Breast epithelium (tissue), 3 donors: ENCODE results near the gene PRKCE.

Experiments used
- POLR2A ChIP-seq: fragments of 450-650 bp; IDR thresholded peaks from one replicate; pipeline ENCODE4 v1.6.1; 2016; ENCODE audit warnings: antibody characterized with exemption, mild to moderate bottlenecking, moderate library complexity
- POLR2AphosphoS5 ChIP-seq, 3 donors: sonication (generic); formaldehyde crosslinking; IDR thresholded peaks; one replicate each; pipeline ENCODE4 v1.6.1; 2017; ENCODE audit warnings: antibody characterized with exemption in 3 of 3
- TF ChIP-seq, protein P1 (sequence below), 3 donors: fragments of 450-650 bp; IDR thresholded peaks; one replicate each; pipeline ENCODE4 v1.5.1; 2016 to 2017; ENCODE audit warnings: antibody characterized with exemption in 3 of 3, mild to moderate bottlenecking in 3 of 3, moderate library complexity in 3 of 3

DNA sequence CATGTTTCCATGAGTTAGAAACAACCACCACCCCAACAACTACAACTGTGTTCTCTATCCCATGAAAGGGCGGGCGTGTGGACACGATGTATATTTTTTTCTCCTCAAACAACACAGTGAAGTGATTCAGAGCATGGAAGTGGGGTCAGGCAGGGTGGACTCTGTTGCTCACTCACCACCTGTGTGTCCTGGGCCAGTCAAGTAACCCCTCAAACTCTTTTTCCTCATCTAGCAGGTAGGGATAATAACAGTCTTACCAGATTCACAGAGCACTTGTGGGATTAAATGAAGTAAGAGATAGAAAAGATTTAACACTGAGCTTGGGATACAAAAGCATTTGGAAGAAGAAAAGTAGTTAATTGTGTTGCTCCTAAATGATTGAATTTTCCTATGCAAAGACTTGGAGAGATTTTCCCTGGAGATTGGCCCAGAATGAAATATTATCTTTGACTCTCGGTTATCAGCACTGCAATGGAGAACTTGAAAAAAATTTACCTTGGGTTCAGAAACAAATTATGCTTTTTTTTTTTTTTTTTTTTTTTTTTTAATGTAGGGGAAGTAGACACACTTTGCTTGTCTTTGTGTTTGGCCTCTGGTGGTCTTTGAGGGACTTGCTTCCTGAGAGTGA lies 483.9 kb downstream of the PRKCE start:
- TF ChIP-seq, protein P1, sequence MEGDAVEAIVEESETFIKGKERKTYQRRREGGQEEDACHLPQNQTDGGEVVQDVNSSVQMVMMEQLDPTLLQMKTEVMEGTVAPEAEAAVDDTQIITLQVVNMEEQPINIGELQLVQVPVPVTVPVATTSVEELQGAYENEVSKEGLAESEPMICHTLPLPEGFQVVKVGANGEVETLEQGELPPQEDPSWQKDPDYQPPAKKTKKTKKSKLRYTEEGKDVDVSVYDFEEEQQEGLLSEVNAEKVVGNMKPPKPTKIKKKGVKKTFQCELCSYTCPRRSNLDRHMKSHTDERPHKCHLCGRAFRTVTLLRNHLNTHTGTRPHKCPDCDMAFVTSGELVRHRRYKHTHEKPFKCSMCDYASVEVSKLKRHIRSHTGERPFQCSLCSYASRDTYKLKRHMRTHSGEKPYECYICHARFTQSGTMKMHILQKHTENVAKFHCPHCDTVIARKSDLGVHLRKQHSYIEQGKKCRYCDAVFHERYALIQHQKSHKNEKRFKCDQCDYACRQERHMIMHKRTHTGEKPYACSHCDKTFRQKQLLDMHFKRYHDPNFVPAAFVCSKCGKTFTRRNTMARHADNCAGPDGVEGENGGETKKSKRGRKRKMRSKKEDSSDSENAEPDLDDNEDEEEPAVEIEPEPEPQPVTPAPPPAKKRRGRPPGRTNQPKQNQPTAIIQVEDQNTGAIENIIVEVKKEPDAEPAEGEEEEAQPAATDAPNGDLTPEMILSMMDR (IDR thresholded peaks at IDR 0.05), result no peak
- TF ChIP-seq POLR2AphosphoS5 (IDR thresholded peaks at IDR 0.05), result no peak
- no peak for TF ChIP-seq POLR2A
